GM18526 (cell line): Measurements from ENCODE around the gene GALNT2.

Source experiments
- POLR2A ChIP-seq: IDR thresholded peaks from 3 replicates; pipeline ENCODE4 v1.6.1; 2011; ENCODE audit not compliant: insufficient read length; ENCODE audit errors: extremely low read depth

The GALNT2 gene

DNA sequence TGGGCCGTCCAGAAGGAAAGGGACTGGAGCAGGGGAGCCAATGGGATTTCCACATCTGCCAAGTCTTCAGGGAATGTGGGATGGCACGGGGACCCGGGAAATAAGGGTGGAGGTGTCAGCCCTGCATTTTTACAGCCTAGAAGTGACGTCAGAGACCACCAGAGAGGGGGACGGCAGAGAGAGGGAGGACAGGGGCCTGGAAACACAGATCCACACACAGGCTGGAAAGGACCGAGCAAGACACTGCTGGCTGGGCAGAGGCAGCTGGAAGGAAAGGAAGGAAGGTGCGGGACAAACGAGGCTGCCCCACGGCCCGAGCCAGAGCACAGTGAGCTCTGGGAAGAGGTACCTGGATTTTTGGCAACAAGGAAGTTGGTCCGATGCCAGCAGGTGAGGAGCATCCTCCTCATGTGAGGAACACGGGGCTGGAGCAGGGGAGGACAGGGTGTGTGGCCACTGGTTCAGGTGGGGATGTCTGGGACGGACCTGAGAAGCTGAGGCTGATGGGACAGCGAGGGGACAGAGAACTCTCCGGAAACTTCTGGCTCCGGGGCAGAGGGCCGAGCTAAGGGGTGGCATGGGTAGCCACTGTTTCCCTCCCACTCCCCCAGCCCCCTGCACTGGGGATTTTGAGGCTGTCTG is 220.8 kb downstream of the GALNT2 start:
- no peak for TF ChIP-seq POLR2A

DNA sequence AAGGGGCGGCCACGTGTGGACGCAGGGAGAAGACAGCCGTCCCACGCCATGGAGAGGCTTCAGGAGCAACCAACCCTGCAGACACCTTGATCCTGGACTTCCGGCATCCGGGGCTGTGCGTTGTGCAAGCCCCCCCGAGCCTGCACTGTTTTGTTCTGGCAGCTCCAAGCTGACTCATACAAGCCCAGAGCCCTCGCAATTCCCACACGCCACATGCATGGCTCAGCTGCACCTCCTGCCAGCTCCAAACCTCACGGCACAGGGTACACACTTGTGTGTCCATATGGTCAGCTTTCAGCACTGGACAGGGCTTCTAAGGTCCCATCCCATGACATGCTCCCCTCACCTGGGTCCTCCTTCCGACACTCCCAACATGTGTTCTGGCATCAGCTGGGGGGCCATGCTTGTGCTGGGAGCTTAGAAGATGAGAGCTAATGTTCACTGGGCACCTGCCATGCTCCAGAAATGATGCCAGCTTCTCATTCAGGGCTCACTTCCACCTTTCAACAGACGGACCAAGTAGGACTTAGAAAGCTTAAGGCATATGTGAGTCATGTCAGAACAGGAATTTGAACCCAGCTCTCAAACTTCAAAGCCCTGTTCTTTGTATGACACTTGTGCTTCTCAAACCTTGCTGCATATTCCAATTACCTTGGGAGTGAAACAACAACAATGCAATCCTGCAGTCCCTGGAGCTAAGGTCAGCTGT is 221.8 kb downstream of the GALNT2 start:
- no peak for TF ChIP-seq POLR2A

DNA sequence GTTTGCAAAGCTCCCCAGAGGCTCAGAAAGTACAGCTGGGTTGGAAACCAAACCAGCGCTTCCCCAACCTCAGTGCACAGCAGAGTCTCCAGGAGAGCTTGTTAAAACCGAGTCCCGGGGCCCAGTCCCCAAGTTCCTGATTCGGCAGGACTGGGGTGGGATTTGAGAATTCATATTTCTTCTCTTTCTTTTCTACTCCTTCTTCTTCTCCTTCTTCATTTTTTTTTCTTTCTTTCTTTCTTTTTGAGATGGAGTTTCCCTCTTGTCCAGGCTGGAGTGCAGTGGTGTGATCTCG is 222.3 kb downstream of the GALNT2 start:
- no peak for TF ChIP-seq POLR2A

DNA sequence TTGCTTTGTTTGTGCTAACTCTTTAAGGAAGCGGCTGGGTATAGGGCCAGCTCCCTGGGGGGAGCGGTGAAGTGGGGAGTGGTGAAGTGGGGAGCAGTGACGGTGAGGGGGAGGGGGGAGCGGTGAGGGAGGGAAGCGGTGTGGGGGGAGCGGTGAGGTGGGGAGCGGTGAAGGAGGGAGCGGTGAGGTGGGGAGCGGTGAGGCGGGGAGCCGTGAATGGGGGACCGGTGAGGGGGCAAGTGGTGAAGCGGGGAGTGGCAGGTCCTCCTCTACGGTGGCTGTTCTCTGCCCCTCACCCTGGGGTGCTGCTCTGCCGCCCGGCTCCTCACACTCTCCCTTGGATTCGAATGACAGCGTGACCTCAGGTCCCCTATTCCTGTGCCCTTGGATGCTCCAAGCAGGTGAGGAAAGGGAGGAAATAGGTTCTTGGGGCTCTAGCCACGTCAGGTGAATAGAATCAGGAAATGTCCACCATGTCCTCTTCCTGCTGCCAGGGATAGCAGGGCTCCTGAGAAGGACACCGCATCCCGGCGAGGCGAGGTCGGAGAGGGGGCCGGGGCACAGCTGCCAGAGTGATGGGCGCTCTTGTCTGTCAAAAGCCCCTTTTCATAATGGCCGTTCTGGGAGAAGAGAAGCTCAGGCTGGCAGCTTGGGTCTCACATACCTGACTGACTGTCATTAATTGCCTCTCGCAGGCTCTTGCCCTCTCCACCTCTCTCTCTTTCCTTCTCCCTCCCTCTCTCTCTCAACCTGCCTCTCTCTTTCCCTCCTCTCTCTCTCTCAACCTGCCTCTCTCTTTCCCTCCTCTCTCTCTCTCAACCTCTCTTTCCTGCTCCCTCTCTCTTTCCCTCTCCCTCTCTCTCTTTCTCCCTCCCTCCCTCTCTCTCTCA is 224.9 kb downstream of the GALNT2 start:
- no peak for TF ChIP-seq POLR2A

DNA sequence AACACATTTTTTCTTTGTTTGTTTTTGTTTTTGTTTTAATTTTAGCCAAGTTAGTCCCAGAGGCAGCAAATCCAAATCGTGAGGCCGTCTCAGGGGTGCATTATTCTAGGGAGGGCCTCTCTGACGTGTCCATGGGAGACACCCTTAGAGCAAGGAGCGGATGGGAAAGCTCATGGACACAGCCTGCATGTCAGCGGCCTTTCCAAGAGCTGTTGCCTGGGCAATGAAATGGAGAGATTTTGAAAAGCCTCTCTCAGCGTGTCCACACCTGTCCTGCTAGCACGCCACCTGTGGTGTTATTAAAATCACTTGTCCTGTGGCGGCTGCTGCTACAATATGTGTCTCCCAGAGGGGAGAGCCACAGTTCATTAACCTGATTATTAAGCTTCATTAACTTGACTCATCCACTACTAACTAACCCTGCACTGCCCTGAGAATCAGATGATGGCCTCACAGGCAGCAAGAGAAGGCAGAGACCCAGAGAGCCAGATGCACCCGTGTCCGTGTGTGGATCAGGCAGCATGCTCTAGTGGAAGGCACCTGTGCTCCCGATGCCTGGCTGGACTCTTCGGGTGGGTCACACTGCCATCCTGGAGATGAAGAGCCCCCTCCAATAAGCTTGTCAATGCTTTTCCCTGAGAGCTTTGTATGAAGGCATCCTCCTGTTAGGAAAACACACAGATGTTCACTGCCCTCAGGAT is 225.8 kb downstream of the GALNT2 start:
- TF ChIP-seq POLR2A = no peak

DNA sequence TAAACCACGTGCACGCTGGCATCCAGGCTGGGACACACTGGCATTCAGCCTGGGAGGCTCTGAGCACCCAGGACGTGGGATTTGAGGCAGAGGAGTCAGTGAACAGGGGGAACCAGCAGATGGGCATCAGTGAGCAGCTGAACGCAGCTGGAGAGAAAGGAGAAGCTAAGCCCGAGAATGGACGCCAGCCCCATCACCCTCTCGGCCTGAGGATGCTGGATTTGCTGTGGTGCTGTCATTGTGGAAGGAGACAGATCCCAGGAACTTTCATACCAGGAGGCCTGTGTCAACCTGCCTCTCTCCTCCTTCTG is 226.3 kb downstream of the GALNT2 start:
- no peak for TF ChIP-seq POLR2A

DNA sequence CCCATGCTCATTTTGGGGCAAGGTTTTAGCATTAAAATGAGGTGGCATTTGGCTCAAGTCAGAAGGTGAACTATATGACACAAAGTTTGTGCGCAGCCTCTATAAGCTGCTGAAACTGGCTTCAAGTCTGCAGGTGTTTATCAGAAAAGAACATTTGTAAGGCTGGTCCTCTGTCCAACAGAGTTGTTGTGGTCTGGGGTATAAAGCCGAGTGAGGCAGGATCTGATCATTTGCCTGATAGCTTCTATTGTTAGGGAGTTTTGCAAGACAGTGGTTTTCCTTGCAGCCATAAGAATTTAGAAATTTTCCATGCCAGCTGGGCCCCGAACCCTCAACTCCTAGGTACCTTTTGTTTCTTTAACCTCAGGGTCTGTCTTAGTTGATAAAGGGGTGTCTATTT is 228.3 kb downstream of the GALNT2 start:
- no peak for TF ChIP-seq POLR2A

DNA sequence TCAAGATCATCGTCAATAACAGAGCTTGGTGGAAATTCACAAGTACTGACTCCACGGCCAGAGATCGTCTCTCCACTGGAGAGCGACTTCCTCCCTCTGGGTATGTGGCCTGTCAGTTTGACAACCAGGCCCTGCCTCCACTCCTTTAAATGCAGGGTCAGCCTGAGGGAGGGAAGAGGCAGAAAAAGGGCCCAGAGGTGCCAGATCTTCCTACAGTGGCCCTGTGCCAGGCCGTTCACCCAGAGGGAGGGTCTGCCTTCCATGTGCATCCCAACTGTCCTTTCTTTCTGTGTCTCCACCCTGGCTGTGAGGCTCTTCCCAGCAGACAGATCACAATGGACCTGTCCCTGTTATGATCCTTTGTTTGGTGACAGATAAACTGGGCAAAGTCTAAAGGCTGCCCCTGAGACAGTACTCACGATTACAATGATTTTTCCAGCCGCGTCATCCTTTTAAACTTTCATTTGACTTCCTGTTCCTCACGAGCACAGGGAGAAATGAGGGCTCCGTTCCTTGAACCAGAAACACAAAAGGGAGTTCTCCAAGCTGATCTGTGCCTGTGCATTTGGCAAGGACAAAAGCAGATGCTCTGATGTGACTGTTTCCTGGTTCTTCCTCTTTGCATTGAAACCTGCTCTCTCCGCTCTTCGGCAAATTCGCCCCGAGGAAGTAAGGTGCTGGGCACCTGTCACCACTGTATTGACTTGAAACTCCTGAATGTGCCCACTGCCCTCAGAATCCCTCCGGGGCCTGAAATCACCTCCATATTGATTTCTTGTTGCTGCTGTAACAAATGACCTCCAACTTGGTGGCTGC is 232.4 kb downstream of the GALNT2 start:
- TF ChIP-seq POLR2A = no peak

DNA sequence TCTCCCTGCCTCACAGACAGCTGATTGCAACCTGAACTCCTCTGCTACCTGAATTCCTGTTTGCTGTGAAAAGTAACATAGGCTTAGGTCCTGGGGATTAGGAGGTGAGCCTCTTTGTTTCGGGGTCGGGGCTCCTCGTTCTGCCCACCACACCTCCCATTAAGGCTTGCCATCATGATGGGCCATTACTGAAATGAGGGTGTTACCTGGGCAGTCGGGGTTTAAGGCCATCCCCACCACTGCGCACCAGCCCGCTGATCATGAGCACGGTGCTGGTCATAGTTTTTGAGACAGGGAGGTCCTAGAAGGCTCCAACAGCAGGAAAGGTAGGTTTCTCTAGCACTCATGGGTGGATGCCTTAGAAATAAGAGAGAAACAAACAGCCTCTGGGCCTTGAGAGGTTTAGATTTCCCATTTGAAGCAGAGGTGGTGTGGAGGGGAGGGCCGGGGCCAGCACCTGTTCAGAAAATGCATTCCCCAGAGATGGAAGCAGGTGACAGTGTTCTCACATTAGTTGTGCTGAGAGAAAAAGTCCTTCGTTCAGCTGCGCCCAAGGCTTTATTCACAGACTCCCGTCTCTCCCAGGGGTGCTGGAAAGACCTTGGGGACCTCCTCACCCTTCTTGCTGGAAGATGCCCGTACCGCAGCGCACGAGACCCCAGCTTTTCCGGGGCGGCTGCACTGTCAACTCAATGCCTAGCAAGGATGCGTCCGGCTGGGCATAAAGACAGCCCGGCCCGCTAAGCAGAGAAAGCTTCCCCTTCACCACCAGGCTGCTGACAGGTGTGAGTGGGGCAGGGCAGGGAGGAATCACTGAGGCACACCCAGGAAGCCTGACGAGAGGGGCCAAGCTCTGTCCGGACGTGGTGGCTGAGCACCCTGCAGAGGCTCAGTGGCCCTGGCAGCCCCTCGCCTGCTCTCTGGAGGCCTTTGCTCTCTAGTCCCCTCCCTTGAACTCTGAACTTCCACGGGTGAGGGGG is 233.6 kb downstream of the GALNT2 start:
- TF ChIP-seq POLR2A = no peak

DNA sequence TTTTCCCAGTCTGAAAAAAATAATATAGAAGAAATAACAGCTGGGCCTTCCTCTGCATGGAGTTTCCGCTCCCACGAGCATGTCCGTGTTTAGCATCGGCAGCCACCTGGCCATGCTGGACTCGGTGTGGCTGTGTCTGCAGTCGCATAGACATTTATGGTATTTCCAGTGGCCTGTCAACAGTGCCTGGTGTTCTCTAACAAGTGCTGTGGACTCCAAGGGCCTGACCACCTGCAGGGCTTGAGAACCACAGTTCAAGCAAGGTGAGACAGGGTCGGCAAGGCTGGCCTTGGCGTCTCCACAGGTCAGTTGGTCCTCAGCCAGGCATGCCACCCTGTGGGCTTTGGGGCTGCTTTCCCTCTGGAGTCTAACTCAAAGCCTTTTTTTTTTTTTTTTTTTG is 234.3 kb downstream of the GALNT2 start:
- TF ChIP-seq POLR2A = no peak

DNA sequence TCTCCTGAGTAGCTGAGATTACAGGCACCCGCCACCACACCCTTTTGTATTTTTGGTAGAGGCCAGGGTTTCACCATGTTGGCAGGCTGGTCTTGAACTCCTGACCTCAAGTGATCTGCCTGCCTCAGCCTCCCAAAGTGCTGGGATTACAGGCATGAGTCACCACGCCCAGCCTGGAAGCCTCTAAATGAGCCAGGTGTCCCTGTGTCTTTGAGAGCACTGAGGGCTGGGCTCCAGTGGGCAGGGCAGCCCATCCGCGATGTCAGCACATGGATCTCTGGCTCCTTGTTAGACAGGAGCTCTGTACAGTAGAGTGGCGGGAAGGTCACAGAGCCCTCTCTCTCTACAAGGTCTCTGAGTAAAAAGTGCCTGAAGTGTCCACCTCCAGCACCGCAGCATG is 234.8 kb downstream of the GALNT2 start:
- TF ChIP-seq POLR2A = no peak

DNA sequence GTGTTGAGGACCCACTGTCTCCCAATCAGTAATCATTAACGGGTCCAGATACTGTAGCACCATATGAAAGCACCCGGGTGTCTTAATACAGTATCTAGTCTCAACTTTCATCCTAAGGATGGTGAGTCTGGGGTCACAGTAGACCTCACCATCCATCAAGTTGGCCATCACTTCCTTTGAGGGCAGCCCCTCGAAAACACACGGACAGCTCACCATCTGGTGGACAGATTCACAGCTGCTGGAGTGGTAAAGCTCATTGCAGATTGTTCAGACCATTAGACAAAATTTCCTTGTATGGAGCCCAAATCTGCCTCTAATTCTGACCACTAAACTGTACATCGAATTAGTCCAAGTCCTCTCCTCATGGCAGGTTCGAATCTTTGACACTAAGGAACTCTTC is 236.0 kb downstream of the GALNT2 start:
- TF ChIP-seq POLR2A = no peak

DNA sequence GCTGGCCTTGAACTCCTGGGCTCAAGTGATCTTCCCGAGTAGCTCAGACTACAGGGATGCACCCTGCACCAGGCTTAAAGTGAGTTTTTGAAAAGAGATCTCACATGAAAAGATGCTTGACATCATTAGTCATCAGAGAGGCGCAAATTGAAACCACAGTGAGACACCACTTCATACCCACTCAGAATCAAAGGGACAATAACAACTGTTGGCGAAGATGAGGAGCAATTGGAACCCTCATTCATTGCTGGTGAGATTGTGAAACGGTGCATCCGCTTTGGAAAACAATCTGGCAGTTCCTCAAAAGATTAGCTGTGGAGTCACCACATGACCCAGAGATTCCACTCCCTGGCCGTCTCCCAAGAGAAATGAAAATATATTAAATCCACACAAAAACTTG is 236.8 kb downstream of the GALNT2 start:
- no peak for TF ChIP-seq POLR2A

DNA sequence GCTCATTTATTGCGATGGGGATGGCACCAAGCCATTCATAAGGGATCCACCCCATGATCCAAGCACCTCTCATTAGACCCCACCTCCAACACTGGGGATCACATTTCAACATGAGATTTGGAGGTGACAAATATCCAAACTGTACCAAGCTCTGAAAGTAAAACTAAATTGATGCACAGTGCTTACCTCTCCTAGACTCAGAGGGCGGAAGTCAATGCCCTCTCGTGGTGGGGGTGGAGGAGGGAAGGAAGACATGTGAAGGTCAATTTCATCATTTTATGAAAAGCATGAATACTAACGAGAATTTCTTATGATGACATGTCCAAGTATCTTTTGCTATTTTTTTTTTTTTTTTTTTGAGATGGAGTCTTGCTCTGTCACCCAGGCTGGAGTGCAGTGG is 239.1 kb downstream of the GALNT2 start:
- no peak for TF ChIP-seq POLR2A
